NB4 (cell line): ENCODE results near the gene SKAP1.

Experiments
- DNase-seq: peaks from one replicate; pipeline ENCODE4 v3.0.0; 2010; ENCODE audit warnings: low read depth
- H3K4me3 ChIP-seq: one replicate; pipeline ENCODE4 v1.5.1; 2011; ENCODE audit warnings: mild to moderate bottlenecking, low read depth, low read length, moderate library complexity
- CTCF ChIP-seq: IDR thresholded peaks from one replicate; pipeline ENCODE4 v1.5.1; 2012; ENCODE audit warnings: low read depth, low read length
- MYC ChIP-seq: IDR thresholded peaks from 2 replicates; pipeline ENCODE4 v1.6.1; 2011; ENCODE audit warnings: low read depth, low read length
- POLR2A ChIP-seq: IDR thresholded peaks from 2 replicates; pipeline ENCODE4 v1.6.1; 2011; ENCODE audit warnings: mild to moderate bottlenecking; ENCODE audit not compliant: insufficient read length; ENCODE audit errors: extremely low read depth
- TF ChIP-seq, protein P1 (sequence below): IDR thresholded peaks from 2 replicates; pipeline ENCODE4 v1.6.1; 2011; ENCODE audit warnings: low read depth, low read length

SKAP1 gene

DNA sequence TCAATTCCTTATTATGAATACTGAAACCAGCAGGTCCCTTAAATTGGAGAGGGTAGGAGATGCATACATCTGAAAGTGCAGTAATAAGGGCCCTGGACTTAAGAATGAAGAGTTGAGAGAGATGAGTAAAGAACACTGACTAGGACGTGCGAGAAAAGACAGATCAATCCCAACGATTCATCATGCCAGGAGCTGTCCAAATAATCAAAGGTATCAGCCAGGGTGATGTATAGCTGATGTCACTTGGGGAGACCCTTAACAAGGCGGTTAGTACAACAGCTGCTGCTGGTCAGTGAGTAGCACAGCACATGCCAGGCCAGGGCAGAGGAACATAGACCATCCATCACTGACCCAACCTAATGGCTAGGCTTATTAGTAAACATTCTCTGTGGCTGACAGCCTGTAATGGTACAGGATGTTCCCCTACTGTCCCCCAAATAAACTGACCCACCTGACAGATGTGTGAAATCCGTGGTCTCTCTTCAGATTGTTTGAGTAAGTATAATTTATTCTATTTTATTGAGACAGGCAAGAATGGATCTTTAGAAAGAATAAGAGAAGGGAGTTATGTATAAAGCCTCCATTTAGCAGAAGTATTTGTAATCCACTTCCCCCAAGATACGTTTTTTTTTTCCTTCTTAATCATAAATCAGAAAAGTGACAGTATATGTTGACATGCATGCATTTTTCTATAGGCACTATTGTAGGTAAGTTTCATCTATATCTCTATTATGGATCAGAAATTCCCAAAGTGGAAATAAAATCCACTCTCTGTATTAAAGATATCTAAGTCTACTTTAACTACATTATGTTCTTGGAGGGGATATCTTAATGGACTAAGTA, 204.1 kb downstream of the SKAP1 start:
- no peak overlapping the region for H3K4me3 ChIP-seq
- DNase-seq: no peak
- TF ChIP-seq CTCF: no peak
- TF ChIP-seq, protein P1, sequence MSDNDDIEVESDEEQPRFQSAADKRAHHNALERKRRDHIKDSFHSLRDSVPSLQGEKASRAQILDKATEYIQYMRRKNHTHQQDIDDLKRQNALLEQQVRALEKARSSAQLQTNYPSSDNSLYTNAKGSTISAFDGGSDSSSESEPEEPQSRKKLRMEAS: no peak
- no peak for TF ChIP-seq MYC
- no peak for TF ChIP-seq POLR2A

- no peak for DNase-seq
- H3K4me3 ChIP-seq: no peak overlapping the region
- TF ChIP-seq MYC (no peak), CTCF (no peak), POLR2A (no peak)
- TF ChIP-seq, protein P1: no peak
Measured at GRCh38 chr17:48223945-48224344, 206.1 kb downstream of the SKAP1 start.

DNA sequence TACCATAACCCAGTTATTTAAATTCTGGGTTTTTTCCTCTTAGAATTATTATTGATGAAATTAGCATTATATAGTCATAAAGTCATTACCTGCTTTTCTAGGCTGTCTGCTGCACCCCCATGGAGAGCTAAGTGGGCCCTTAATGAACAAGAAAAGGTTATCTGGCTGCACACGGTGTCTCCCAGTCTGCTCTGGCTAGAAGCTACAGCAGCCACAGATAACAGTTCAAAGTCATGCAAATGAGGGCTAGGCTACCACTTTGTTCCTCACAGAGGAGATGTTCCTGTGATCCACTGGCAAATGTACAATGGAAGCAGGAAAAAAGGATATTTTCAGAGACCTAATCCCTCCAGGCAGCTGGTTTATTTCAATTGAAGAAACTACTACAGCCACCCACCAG, 210.4 kb downstream of the SKAP1 start:
- no peak for DNase-seq
- TF ChIP-seq MYC (no peak), POLR2A (no peak), CTCF (no peak)
- TF ChIP-seq, protein P1: no peak
- no peak overlapping the region for H3K4me3 ChIP-seq

GRCh38 chr17:48215583-48216139, 214.4 kb downstream of the SKAP1 start:
- TF ChIP-seq CTCF: peak; percentile 47
- TF ChIP-seq POLR2A: no peak
- DNase-seq: peak; percentile 30
- no peak overlapping the region for H3K4me3 ChIP-seq

- no peak for TF ChIP-seq CTCF
- TF ChIP-seq, protein P1: no peak
- TF ChIP-seq POLR2A: no peak
- TF ChIP-seq MYC: no peak
- no peak for DNase-seq
- H3K4me3 ChIP-seq: no peak overlapping the region
Measured at GRCh38 chr17:48213797-48214196, 216.2 kb downstream of the SKAP1 start.
